ENCODE measurements around the gene PLXDC1.

GRCh38 chr17:39108461-39109375 lies 42.7 kb downstream of the PLXDC1 start:
- TF ChIP-seq POLR2A (IDR thresholded peaks at IDR 0.05) (no peak), CTCF (IDR thresholded peaks at IDR 0.05) (no peak)

Data from adrenal gland (tissue), 5 donors.